ENCODE data around the gene MTAP. TPM values are rescaled to one million over a fixed set of nuclear protein-coding genes. Genes with fewer than 3 reads are reported as not detected.
A peak's percentile ranks its signal among the peaks of the same experiment; 100 is the strongest.

Gene MTAP
- total RNA-seq, 4 donors from 2014 or later = 4.5 to 15.1 (median 13.6) TPM

- Histone ChIP-seq H3K27ac (no peak overlapping the region), H3K27me3 (no peaks in the 10 kb centered on the region), H3K4me3 (no peak overlapping the region), H3K9me3 (no peaks in the 10 kb centered on the region), H3K4me1 (peaks cover 0 to 13% (median 6%) of the 10 kb centered on the region in 4 donors), H3K36me3 (peaks cover 0 to 3% (median 1%) of the 10 kb centered on the region in 4 donors)
- intact Hi-C loops (cut with DNase I; ENCODE audit: low total_unique reads) (no loop called here), in situ Hi-C loops (cut with MboI; ENCODE audit: low pct_ligation_motif_present in 1 of 4, low pct_unique_long_range_greater_than_20kb in 1 of 4, low sequenced_read_pairs in 3 of 4) (loop anchor here (10.0 to 25.0 kb wide), 8 partner anchors 194 to 651 kb away; partner anchors contain the start of genes CDKN2B (in 4 of the 4) and DMRTA1 (in 1 of the 4))
- no peak for DNase-seq
- whole genome bisulfite sequencing, 2 donors (ENCODE audit: low coverage in 1 of 2) = 82% methylated on average over 6 of the region's 6 CpGs; no CpG with 5 or more reads in 1 of the 2 donors
- TF ChIP-seq CTCF (IDR thresholded peaks at IDR 0.05) = no peak
- TF ChIP-seq POLR2A (IDR thresholded peaks at IDR 0.05) = no peak
- TF ChIP-seq POLR2AphosphoS5 (IDR thresholded peaks at IDR 0.05) = no peak
- no peak for TF ChIP-seq EP300 (IDR thresholded peaks at IDR 0.05; ENCODE audit: low read depth)
These were observed 8.4 kb downstream of the MTAP start for GRCh38 chr9:21810881-21811280.

DNA sequence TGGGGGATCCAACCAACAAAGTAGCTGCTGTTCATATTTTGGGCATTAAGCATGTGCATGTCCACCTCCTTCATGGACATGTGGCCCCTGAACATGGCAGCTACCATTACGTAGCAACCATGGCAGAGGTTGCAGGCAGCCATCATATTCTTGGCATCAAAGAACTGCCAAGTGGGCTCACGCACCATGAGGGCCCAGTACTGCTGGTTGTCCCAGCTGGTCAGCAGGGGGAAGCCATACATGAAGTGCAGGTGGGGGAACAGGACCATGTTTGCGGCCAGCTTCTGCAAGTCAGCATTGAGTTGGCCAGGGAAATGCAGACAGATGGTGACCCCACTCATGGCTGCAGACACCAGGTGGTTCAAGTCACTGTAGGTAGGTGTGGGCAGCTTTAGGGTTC, 9.5 kb downstream of the MTAP start:
- in situ Hi-C loops (cut with MboI; ENCODE audit: low pct_ligation_motif_present in 1 of 4, low pct_unique_long_range_greater_than_20kb in 1 of 4, low sequenced_read_pairs in 3 of 4) (loop anchor here (10.0 to 25.0 kb wide), 8 partner anchors 193 to 650 kb away; partner anchors contain the start of genes CDKN2B (in 4 of the 4) and DMRTA1 (in 1 of the 4)), intact Hi-C loops (cut with DNase I; ENCODE audit: low total_unique reads) (no loop called here)
- no peaks in the 10 kb centered on the region for H3K27me3 ChIP-seq
- H3K4me1 ChIP-seq = peaks cover 0 to 13% (median 6%) of the 10 kb centered on the region in 4 donors
- TF ChIP-seq POLR2AphosphoS5 (IDR thresholded peaks at IDR 0.05) (no peak), EP300 (IDR thresholded peaks at IDR 0.05; ENCODE audit: low read depth) (no peak), CTCF (IDR thresholded peaks at IDR 0.05) (no peak), POLR2A (IDR thresholded peaks at IDR 0.05) (no peak)
- H3K4me3 ChIP-seq = no peak overlapping the region
- peaks cover 0 to 11% (median 1%) of the 10 kb centered on the region in 4 donors for H3K36me3 ChIP-seq
- H3K9me3 ChIP-seq = no peaks in the 10 kb centered on the region
- no peak for DNase-seq
- 92% methylated on average over 3 of the region's 3 CpGs; no CpG with 5 or more reads in 1 of the 2 donors for WGBS, 2 donors (ENCODE audit: low coverage in 1 of 2)
- no peak overlapping the region for H3K27ac ChIP-seq

DNA sequence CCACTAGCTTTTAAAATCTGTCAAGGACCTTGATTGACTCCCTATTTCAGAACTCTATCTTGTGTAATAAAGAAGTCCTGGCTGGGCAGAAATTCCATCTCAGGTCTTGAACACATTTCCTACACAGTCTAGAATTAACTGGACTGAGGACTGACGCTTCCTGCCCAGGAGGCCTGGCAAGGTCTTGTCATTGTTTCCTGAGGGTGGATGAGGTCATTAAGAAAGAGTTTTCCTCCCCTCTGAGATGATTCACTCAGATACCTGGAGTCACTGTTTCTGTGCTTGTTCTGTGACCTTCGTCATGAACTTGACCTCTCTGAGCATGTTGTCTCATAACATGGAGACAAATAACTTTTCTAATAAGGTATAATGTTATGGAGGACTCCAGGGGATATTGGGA, 10.0 kb downstream of the MTAP start:
- Histone ChIP-seq H3K9me3 (no peaks in the 10 kb centered on the region), H3K4me1 (peaks cover 0 to 13% (median 6%) of the 10 kb centered on the region in 4 donors), H3K4me3 (no peak overlapping the region), H3K27ac (no peak overlapping the region), H3K27me3 (no peaks in the 10 kb centered on the region), H3K36me3 (peaks cover 0 to 11% (median 3%) of the 10 kb centered on the region in 4 donors)
- WGBS, 2 donors (ENCODE audit: low coverage in 1 of 2) = 75% methylated on average over 2 of the region's 2 CpGs; no CpG with 5 or more reads in 1 of the 2 donors
- no peak for DNase-seq
- TF ChIP-seq CTCF (IDR thresholded peaks at IDR 0.05) (no peak), POLR2AphosphoS5 (IDR thresholded peaks at IDR 0.05) (no peak), POLR2A (IDR thresholded peaks at IDR 0.05) (no peak), EP300 (IDR thresholded peaks at IDR 0.05; ENCODE audit: low read depth) (no peak)
- intact Hi-C loops (cut with DNase I; ENCODE audit: low total_unique reads) (no loop called here), in situ Hi-C loops (cut with MboI; ENCODE audit: low pct_ligation_motif_present in 1 of 4, low pct_unique_long_range_greater_than_20kb in 1 of 4, low sequenced_read_pairs in 3 of 4) (loop anchor here (10.0 to 25.0 kb wide), 8 partner anchors 192 to 650 kb away; partner anchors contain the start of genes CDKN2B (in 4 of the 4) and DMRTA1 (in 1 of the 4))

DNA sequence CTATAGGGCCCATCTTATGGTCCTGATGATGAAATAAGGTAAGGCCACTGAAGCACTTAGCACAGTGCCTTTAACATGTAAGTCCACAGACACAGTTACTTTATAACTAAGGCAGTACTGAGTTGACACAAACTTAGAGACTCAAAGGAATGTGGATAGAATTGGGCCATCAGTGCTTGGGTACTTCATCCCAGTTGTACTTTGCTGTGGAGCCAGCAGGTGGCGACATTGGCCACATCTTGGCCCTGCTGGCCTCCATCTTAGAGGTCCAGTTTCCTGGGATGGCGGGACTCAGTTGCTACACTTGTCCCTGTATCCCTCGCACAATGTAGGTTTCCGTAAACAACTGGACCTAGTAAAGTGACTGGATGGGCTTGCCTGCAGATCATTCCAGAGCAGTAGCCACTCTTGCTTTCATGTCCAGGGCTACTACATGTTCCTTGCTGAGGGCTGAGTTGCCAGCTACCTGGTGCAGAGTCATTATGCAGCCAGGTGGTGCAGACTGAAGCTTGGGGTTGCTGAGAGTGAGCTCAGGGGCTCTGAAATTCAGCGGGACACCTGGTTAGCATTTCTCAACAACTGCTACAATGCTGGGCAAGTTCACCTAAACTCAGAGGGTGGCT, 10.6 kb downstream of the MTAP start:
- H3K4me3 ChIP-seq = no peak overlapping the region
- H3K27me3 ChIP-seq = no peaks in the 10 kb centered on the region
- TF ChIP-seq EP300 (IDR thresholded peaks at IDR 0.05; ENCODE audit: low read depth) (no peak), POLR2A (IDR thresholded peaks at IDR 0.05) (no peak), CTCF (IDR thresholded peaks at IDR 0.05) (peak; percentile 85 to 90 (median 87)), POLR2AphosphoS5 (IDR thresholded peaks at IDR 0.05) (no peak)
- H3K9me3 ChIP-seq = no peaks in the 10 kb centered on the region
- intact Hi-C loops (cut with DNase I; ENCODE audit: low total_unique reads) (no loop called here), in situ Hi-C loops (cut with MboI; ENCODE audit: low pct_ligation_motif_present in 1 of 4, low pct_unique_long_range_greater_than_20kb in 1 of 4, low sequenced_read_pairs in 3 of 4) (loop anchor here (10.0 to 25.0 kb wide), 8 partner anchors 192 to 649 kb away; partner anchors contain the start of genes CDKN2B (in 4 of the 4) and DMRTA1 (in 1 of the 4))
- peak; percentile 80 for DNase-seq
- 37% methylated on average over 5 of the region's 5 CpGs; no CpG with 5 or more reads in 1 of the 2 donors for WGBS, 2 donors (ENCODE audit: low coverage in 1 of 2)
- peaks cover 0 to 13% (median 6%) of the 10 kb centered on the region in 4 donors for H3K4me1 ChIP-seq
- H3K27ac ChIP-seq = peak overlapping the region in 2 of 4 donors; percentile 3 to 13
- peaks cover 0 to 11% (median 6%) of the 10 kb centered on the region in 4 donors for H3K36me3 ChIP-seq

Measured in transverse colon (tissue), 4 donors.